Epithelial cell of proximal tubule (primary cell): ENCODE results near the gene NOXRED1. TPM values are rescaled to one million over a fixed set of nuclear protein-coding genes. Genes with fewer than 3 reads are reported as not detected.

Experiments used
- DNase-seq: peaks from one replicate; pipeline ENCODE4 v3.0.0-alpha.2; 2011; ENCODE audit warnings: low read depth
- H3K4me3 ChIP-seq: 2 replicates; pipeline ENCODE4 v1.5.1; 2011; ENCODE audit warnings: low read depth, mild to moderate bottlenecking, low read length
- total RNA-seq: library from RNA; depleted of rRNA; stranded (reverse); fragments of >200 nt; gene quantifications from 2 replicates; pipeline ENCODE4 v1.2.3, GENCODE V29; 2015
- TF ChIP-seq, protein P1 (sequence below): conservative IDR thresholded peaks from 2 replicates; pipeline ENCODE4 v1.5.1; 2012; ENCODE audit warnings: low read depth, mild to moderate bottlenecking, low read length

Gene NOXRED1
- total RNA-seq, 1 donor from 2014 or later, result not detected

DNA sequence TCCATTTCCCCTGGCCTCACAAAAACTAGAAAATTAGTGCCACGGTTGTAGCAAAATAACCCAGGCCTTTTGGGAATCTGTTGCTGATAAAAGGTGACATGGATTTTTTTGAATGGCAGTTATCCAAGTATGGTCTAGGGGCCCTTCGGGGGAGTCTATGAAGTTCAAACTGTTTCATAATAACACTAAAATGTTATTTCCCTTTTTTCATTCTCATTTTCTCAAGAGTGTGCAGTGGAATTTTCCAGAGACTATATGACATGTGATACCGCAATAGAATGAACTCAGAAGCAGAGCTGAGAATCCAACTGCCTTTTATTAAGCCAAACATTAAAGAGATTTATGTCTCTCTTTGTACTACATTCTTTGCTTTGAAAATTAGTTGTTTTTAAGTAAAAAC lies 75.6 kb downstream of the NOXRED1 start:
- DNase-seq, result no peak
- TF ChIP-seq, protein P1, sequence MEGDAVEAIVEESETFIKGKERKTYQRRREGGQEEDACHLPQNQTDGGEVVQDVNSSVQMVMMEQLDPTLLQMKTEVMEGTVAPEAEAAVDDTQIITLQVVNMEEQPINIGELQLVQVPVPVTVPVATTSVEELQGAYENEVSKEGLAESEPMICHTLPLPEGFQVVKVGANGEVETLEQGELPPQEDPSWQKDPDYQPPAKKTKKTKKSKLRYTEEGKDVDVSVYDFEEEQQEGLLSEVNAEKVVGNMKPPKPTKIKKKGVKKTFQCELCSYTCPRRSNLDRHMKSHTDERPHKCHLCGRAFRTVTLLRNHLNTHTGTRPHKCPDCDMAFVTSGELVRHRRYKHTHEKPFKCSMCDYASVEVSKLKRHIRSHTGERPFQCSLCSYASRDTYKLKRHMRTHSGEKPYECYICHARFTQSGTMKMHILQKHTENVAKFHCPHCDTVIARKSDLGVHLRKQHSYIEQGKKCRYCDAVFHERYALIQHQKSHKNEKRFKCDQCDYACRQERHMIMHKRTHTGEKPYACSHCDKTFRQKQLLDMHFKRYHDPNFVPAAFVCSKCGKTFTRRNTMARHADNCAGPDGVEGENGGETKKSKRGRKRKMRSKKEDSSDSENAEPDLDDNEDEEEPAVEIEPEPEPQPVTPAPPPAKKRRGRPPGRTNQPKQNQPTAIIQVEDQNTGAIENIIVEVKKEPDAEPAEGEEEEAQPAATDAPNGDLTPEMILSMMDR, result no peak
- H3K4me3 ChIP-seq, result no peak overlapping the region

DNA sequence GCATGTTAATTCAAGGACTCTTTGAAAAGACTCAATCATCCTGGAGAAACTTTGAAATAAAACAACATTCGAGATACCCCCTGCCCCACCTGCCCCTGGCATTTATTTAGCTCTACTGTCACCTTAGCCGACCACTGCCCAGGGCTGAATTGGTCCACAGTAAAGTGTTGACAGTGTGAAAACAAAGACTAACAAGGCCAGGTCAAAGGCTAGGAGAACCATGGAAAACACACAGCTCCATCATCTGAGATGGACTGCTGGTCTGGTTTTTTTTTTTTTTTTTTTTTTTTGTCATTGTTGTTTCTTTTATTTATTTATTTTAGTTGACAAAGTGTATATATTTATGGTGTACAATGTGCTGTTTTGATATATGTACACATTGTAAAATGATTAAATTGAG lies 76.8 kb downstream of the NOXRED1 start:
- DNase-seq, result no peak
- no peak overlapping the region for H3K4me3 ChIP-seq
- TF ChIP-seq, protein P1, result no peak

DNA sequence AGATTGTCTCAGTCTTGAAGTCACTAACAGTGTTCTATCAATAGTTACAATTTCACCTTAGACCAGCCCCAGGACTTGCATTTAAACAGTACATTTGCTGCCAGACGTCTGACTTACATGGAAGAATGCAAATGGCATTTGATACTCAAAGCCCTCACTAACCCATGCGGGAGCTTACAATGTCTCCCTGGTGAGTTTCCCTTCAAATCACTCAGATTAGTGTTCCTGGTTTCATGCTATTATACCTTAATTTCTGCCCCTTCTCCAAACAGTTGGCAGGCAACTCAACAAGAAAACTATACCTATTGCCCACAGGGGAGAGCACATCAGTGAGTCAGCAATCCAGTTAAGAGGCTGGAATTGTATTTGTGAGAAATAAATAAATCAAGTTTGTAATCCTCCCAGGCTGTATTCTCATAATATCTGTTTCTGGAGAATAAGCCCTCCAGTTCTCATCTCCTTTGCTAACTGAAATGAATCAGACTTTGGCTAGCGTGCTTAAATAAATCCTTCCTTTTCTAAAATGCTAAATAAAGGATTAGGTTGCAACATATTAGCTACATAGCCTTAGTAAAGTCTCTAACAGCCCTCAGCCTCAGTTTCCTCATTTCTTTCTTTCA lies 78.8 kb downstream of the NOXRED1 start:
- TF ChIP-seq, protein P1, result no peak
- H3K4me3 ChIP-seq, result no peak overlapping the region
- DNase-seq, result no peak

Other genes starting within 250 kb of the NOXRED1 start
- gene TMEM63C, start 241.7 kb downstream of the NOXRED1 start, total RNA-seq, result under 0.01 and 0.35 TPM in 2 replicates
- gene NGB, start 152.3 kb downstream of the NOXRED1 start, total RNA-seq, result 0.12 and 0.14 TPM in 2 replicates
- gene POMT2, start 102.6 kb downstream of the NOXRED1 start, total RNA-seq, result 15.5 and 17.8 TPM in 2 replicates
- 23.8 and 36.1 TPM in 2 replicates for gene GSTZ1, start 102.5 kb downstream of the NOXRED1 start, total RNA-seq
- 9.9 and 10.1 TPM in 2 replicates for gene TMED8, start 46.4 kb downstream of the NOXRED1 start, total RNA-seq
- gene SAMD15, start 46.1 kb downstream of the NOXRED1 start, total RNA-seq, result 0.40 and 0.58 TPM in 2 replicates
- gene VIPAS39, start 34.1 kb upstream of the NOXRED1 start, total RNA-seq, result 13.2 and 17.8 TPM in 2 replicates
- 122 and 211 TPM in 2 replicates for gene AHSA1, start 34.6 kb upstream of the NOXRED1 start, total RNA-seq
- 0.75 TPM in 1 of 2 replicates, not detected in the other for gene ISM2, start 75.3 kb upstream of the NOXRED1 start, total RNA-seq
- 34.9 and 42.8 TPM in 2 replicates for gene SPTLC2, start 193.1 kb upstream of the NOXRED1 start, total RNA-seq